CD8-positive, alpha-beta memory T cell (primary cell): ENCODE measurements around the gene ACHE. TPM values are rescaled to one million over a fixed set of nuclear protein-coding genes. Genes with fewer than 3 reads are reported as not detected.
"Not testable (repeated sequence)": the region's sequence is repeated elsewhere in the genome, so short reads cannot be mapped to it uniquely, and the experiment has no call there.

Experiments used
- CTCF ChIA-PET: fragments of 350-600 bp; sonication (Branson Sonifier 250); formaldehyde crosslinking; loops from one replicate; lab custom pipeline; 2021; ENCODE audit warnings: antibody characterized with exemption; lab: Charles Lee
- POLR2A ChIA-PET: fragments of 350-600 bp; sonication (Branson Sonifier 250); formaldehyde crosslinking; loops from one replicate; lab custom pipeline; 2021; ENCODE audit warnings: antibody characterized with exemption; lab: Charles Lee
- DNase-seq, 5 donors: peaks; one replicate each; pipeline versions ENCODE4 v3.0.0 to v3.0.0-alpha.2; 2020 to 2022; ENCODE audit warnings: mixed read lengths in 1 of 5
- H3K27ac ChIP-seq: one replicate; pipeline ENCODE4 v1.7.0; 2013; ENCODE audit warnings: low read depth, mild to moderate bottlenecking, low read length, moderate library complexity
- H3K27me3 ChIP-seq: 2 replicates; pipeline ENCODE4 v1.7.0; 2013; ENCODE audit warnings: low read length, mild to moderate bottlenecking; ENCODE audit not compliant: insufficient read depth, poor library complexity, severe bottlenecking
- H3K36me3 ChIP-seq: 2 replicates; pipeline ENCODE4 v1.7.0; 2013; ENCODE audit warnings: mild to moderate bottlenecking, low read length, moderate library complexity; ENCODE audit not compliant: insufficient read depth
- H3K4me1 ChIP-seq: 2 replicates; pipeline ENCODE4 v1.7.0; 2013; ENCODE audit warnings: mild to moderate bottlenecking, low read length, moderate library complexity; ENCODE audit not compliant: insufficient read depth
- H3K4me3 ChIP-seq: 2 replicates; pipeline ENCODE4 v1.7.0; 2013; ENCODE audit warnings: mild to moderate bottlenecking, low read length
- H3K9me3 ChIP-seq: 2 replicates; pipeline ENCODE4 v1.7.0; 2013; ENCODE audit warnings: mild to moderate bottlenecking, low read length
- H3K27ac Mint-ChIP-seq, 8 donors: one replicate each; pipeline ENCODE4 v1.8.0; 2020 to 2021; ENCODE audit warnings: mixed read lengths in 8 of 8, mild to moderate bottlenecking in 6 of 8, inconsistent platforms in 3 of 8, moderate library complexity in 3 of 8
- H3K27me3 Mint-ChIP-seq, 2 donors: one replicate each; pipeline ENCODE4 v1.8.0; 2020 to 2021; ENCODE audit warnings: mixed read lengths in 2 of 2, mild to moderate bottlenecking in 1 of 2, moderate library complexity in 1 of 2
- H3K36me3 Mint-ChIP-seq, 3 donors: one replicate each; pipeline ENCODE4 v1.8.0; 2020 to 2021; ENCODE audit warnings: mixed read lengths in 3 of 3, inconsistent platforms in 1 of 3, mild to moderate bottlenecking in 1 of 3
- H3K4me1 Mint-ChIP-seq, 3 donors: one replicate each; pipeline ENCODE4 v1.8.0; 2020 to 2021; ENCODE audit warnings: mixed read lengths in 3 of 3, inconsistent platforms in 1 of 3, mild to moderate bottlenecking in 1 of 3
- H3K4me3 Mint-ChIP-seq, 7 donors: one replicate each; pipeline ENCODE4 v1.8.0; 2020 to 2021; ENCODE audit warnings: mixed read lengths in 7 of 7, mild to moderate bottlenecking in 6 of 7, moderate library complexity in 4 of 7, inconsistent platforms in 2 of 7
- H3K9me3 Mint-ChIP-seq, 5 donors: one replicate each; pipeline ENCODE4 v1.8.0; 2020 to 2022; ENCODE audit warnings: mixed read lengths in 5 of 5, mild to moderate bottlenecking in 3 of 5, moderate library complexity in 2 of 5, inconsistent platforms in 1 of 5
- polyA plus RNA-seq: library from polyadenylated mRNA; unstranded; fragments of 300-500 nt; fragmentation: Illumina TruSeq; gene quantifications from one replicate; pipeline ENCODE4 v1.2.3, GENCODE V29; 2021
- total RNA-seq, 2 experiments: library from RNA; stranded (reverse); gene quantifications; one replicate each; pipeline ENCODE4 v1.2.3, GENCODE V29; 2021

Gene ACHE
- total and polyA plus RNA-seq, 3 experiments from 2014 or later = 0.20 to 0.30 TPM; not detected in 1

GRCh38 chr7:100854899-100855298, 40.8 kb downstream of the ACHE start:
- CTCF ChIA-PET, H3K36me3 ChIP-seq, DNase-seq, H3K27me3 ChIP-seq, H3K27me3 Mint-ChIP-seq, H3K9me3 Mint-ChIP-seq, H3K9me3 ChIP-seq, POLR2A ChIA-PET, H3K27ac ChIP-seq, H3K4me3 ChIP-seq: not testable (repeated sequence)
- peaks cover 17% of the 10 kb centered on the region for H3K4me1 ChIP-seq
- Mint-ChIP-seq H3K27ac (peak overlapping the region in 1 of 8 donors; percentile 42), H3K4me3 (peak overlapping the region in 1 of 7 donors; percentile 84), H3K4me1 (peaks cover 16 to 37% (median 21%) of the 10 kb centered on the region in 3 donors), H3K36me3 (peaks cover 5 to 39% (median 8%) of the 10 kb centered on the region in 3 donors)

- Mint-ChIP-seq H3K4me3 (peak overlapping the region; percentile 84 to 96 (median 90)), H3K36me3 (peaks cover 0 to 34% (median 5%) of the 10 kb centered on the region in 3 donors), H3K27ac (peak overlapping the region in 4 of 8 donors; percentile 54 to 75 (median 60)), H3K4me1 (peaks cover 16 to 33% (median 21%) of the 10 kb centered on the region in 3 donors), H3K9me3 (no peaks in the 10 kb centered on the region), H3K27me3 (no peaks in the 10 kb centered on the region)
- H3K9me3 ChIP-seq = no peaks in the 10 kb centered on the region
- H3K27ac ChIP-seq = no peak overlapping the region
- H3K27me3 ChIP-seq = no peaks in the 10 kb centered on the region
- no peak for DNase-seq
- H3K36me3 ChIP-seq = no peaks in the 10 kb centered on the region
- ChIA-PET POLR2A (no interaction called here), CTCF (interaction anchor here (0.7 to 0.8 kb wide), 2 partner anchors 18 to 54 kb away, joined by 3 read pairs; no protein-coding TSS in a partner anchor)
- no peak overlapping the region for H3K4me3 ChIP-seq
- H3K4me1 ChIP-seq = peaks cover 17% of the 10 kb centered on the region
These were observed 41.4 kb downstream of the ACHE start for GRCh38 chr7:100854146-100854895.

- H3K9me3 ChIP-seq = no peaks in the 10 kb centered on the region
- H3K36me3 ChIP-seq = no peaks in the 10 kb centered on the region
- peaks cover 15 to 33% (median 21%) of the 10 kb centered on the region in 3 donors for H3K4me1 Mint-ChIP-seq
- peaks cover 17% of the 10 kb centered on the region for H3K4me1 ChIP-seq
- H3K9me3 Mint-ChIP-seq = no peaks in the 10 kb centered on the region
- peak within 1 kb of the TSS; percentile 85 for H3K4me3 ChIP-seq
- H3K27ac ChIP-seq = peak within 1 kb of the TSS; percentile 64
- H3K27me3 Mint-ChIP-seq = no peaks in the 10 kb centered on the region
- H3K4me3 Mint-ChIP-seq = peak within 1 kb of the TSS; percentile 84 to 96 (median 90)
- ChIA-PET CTCF (interaction anchor here (0.8 to 5.4 kb wide), 33 partner anchors 10 to 732 kb away, joined by 3 to 52 read pairs (median 4); partner anchors contain the start of genes CNPY4, POP7, SRRT and TRIP6), POLR2A (interaction anchor here (0.5 to 2.0 kb wide), 9 partner anchors 15 to 416 kb away, joined by 3 to 13 read pairs (median 4); partner anchors contain the start of genes FBXO24, LRCH4, POP7 and SRRT)
- peak within 1 kb of the TSS; percentile 36 to 98 (median 90) for H3K27ac Mint-ChIP-seq
- H3K27me3 ChIP-seq = no peaks in the 10 kb centered on the region
- DNase-seq = peak; percentile 81 to 89 (median 84)
- H3K36me3 Mint-ChIP-seq = peaks cover 0 to 21% (median 4%) of the 10 kb centered on the region in 3 donors
These were observed 43.4 kb downstream of the ACHE start, which contains the start of gene SLC12A9 for GRCh38 chr7:100852048-100852872. Gene SLC12A9 (plus strand): TSS chr7:100852713. CDS start chr7:100854198, 1,485 bp downstream.

GRCh38 chr7:100847360-100847759, 48.3 kb downstream of the ACHE start:
- Histone ChIP-seq H3K4me1 (peaks cover 6% of the 10 kb centered on the region), H3K4me3 (no peak overlapping the region), H3K9me3 (no peaks in the 10 kb centered on the region), H3K27ac (no peak overlapping the region), H3K36me3 (no peaks in the 10 kb centered on the region), H3K27me3 (no peaks in the 10 kb centered on the region)
- no peak for DNase-seq
- Mint-ChIP-seq H3K27me3 (no peaks in the 10 kb centered on the region), H3K4me1 (peaks cover 5% of the 10 kb centered on the region in 3 donors), H3K4me3 (no peak overlapping the region), H3K36me3 (peaks cover 0 to 3% (median 1%) of the 10 kb centered on the region in 3 donors), H3K9me3 (no peaks in the 10 kb centered on the region), H3K27ac (peak overlapping the region in 1 of 8 donors; percentile 95)
- CTCF ChIA-PET = no interaction called here
- POLR2A ChIA-PET = no interaction called here

- Histone ChIP-seq H3K9me3 (no peaks in the 10 kb centered on the region), H3K27ac (peak overlapping the region; percentile 38), H3K36me3 (no peaks in the 10 kb centered on the region), H3K4me3 (no peak overlapping the region), H3K27me3 (no peaks in the 10 kb centered on the region), H3K4me1 (no peaks in the 10 kb centered on the region)
- no peak for DNase-seq
- Mint-ChIP-seq H3K4me1 (peaks cover 8 to 12% (median 11%) of the 10 kb centered on the region in 3 donors), H3K4me3 (no peak overlapping the region), H3K9me3 (peaks cover 0 to under 1% (median 0%) of the 10 kb centered on the region in 5 donors), H3K36me3 (peaks cover 0 to 2% (median 0%) of the 10 kb centered on the region in 3 donors), H3K27me3 (no peaks in the 10 kb centered on the region), H3K27ac (peak overlapping the region in 1 of 8 donors; percentile 84)
- POLR2A ChIA-PET = no interaction called here
- CTCF ChIA-PET = interaction anchor here (1.4 kb wide), 1 partner anchor 11 kb away, joined by 5 read pairs; no protein-coding TSS in a partner anchor
These were observed 55.1 kb downstream of the ACHE start for GRCh38 chr7:100840470-100841100.

Other genes with a start within 250 kb of the ACHE start
- not detected for gene ACTL6B, start 239.4 kb downstream of the ACHE start, total RNA-seq
- not detected for gene ACTL6B, start 239.4 kb downstream of the ACHE start, polyA plus RNA-seq
- 100 to 1,000 TPM; 253 to 262 TPM for gene GNB2, start 222.1 kb downstream of the ACHE start, total RNA-seq
- 62.9 TPM for gene GNB2, start 222.1 kb downstream of the ACHE start, polyA plus RNA-seq
- 10 to 100 TPM; 51.4 to 54.7 TPM for gene GIGYF1, start 201.6 kb downstream of the ACHE start, total RNA-seq
- gene GIGYF1, start 201.6 kb downstream of the ACHE start, polyA plus RNA-seq = 3.2 TPM
- gene POP7, start 189.8 kb downstream of the ACHE start, total RNA-seq = 10 to 100 TPM; 79.7 to 83.3 TPM
- 51.7 TPM for gene POP7, start 189.8 kb downstream of the ACHE start, polyA plus RNA-seq
- gene EPO, start 175.4 kb downstream of the ACHE start, total RNA-seq = under 1 TPM in 1 of 2 experiments, not detected in 1; 0.22 TPM
- not detected for gene EPO, start 175.4 kb downstream of the ACHE start, polyA plus RNA-seq
- gene ZAN, start 162.3 kb downstream of the ACHE start, total RNA-seq = not detected
- not detected for gene ZAN, start 162.3 kb downstream of the ACHE start, polyA plus RNA-seq
- gene EPHB4, start 68.4 kb downstream of the ACHE start, total RNA-seq = 1 to 10 TPM; 2.5 to 2.9 TPM
- not detected for gene EPHB4, start 68.4 kb downstream of the ACHE start, polyA plus RNA-seq
- gene SLC12A9, start 43.2 kb downstream of the ACHE start, total RNA-seq = 10 to 100 TPM; 24.7 to 29.1 TPM
- gene SLC12A9, start 43.2 kb downstream of the ACHE start, polyA plus RNA-seq = 9.5 TPM
- 10 to 100 TPM; 36.8 to 37.7 TPM for gene TRIP6, start 28.5 kb downstream of the ACHE start, total RNA-seq
- gene TRIP6, start 28.5 kb downstream of the ACHE start, polyA plus RNA-seq = 2.0 TPM
- gene SRRT, start 20.8 kb downstream of the ACHE start, total RNA-seq = 100 to 1,000 TPM; 285 to 290 TPM
- 90.7 TPM for gene SRRT, start 20.8 kb downstream of the ACHE start, polyA plus RNA-seq
- gene UFSP1, start 6.2 kb downstream of the ACHE start, total RNA-seq = 1 to 10 TPM; 3.1 to 4.0 TPM
- gene UFSP1, start 6.2 kb downstream of the ACHE start, polyA plus RNA-seq = 2.1 TPM
- not detected for gene MUC3A, start 53.6 kb upstream of the ACHE start, total RNA-seq
- not detected for gene MUC3A, start 53.6 kb upstream of the ACHE start, polyA plus RNA-seq
- gene MUC12, start 73.7 kb upstream of the ACHE start, total RNA-seq = under 1 TPM in 1 of 2 experiments, not detected in 1; 0.35 TPM
- gene MUC12, start 73.7 kb upstream of the ACHE start, polyA plus RNA-seq = 0.54 TPM
- gene MUC17, start 124.2 kb upstream of the ACHE start, total RNA-seq = not detected
- gene MUC17, start 124.2 kb upstream of the ACHE start, polyA plus RNA-seq = not detected
- gene TRIM56, start 189.6 kb upstream of the ACHE start, total RNA-seq = 10 to 100 TPM; 29.1 to 31.9 TPM
- 22.0 TPM for gene TRIM56, start 189.6 kb upstream of the ACHE start, polyA plus RNA-seq
- gene SERPINE1, start 231.2 kb upstream of the ACHE start, total RNA-seq = under 1 TPM; 0.31 to 0.44 TPM
- not detected for gene SERPINE1, start 231.2 kb upstream of the ACHE start, polyA plus RNA-seq